ENCODE measurements around the gene SNX9.
"Not testable (repeated sequence)": the region's sequence is repeated elsewhere in the genome, so short reads cannot be mapped to it uniquely, and the experiment has no call there.

Gene SNX9

DNA sequence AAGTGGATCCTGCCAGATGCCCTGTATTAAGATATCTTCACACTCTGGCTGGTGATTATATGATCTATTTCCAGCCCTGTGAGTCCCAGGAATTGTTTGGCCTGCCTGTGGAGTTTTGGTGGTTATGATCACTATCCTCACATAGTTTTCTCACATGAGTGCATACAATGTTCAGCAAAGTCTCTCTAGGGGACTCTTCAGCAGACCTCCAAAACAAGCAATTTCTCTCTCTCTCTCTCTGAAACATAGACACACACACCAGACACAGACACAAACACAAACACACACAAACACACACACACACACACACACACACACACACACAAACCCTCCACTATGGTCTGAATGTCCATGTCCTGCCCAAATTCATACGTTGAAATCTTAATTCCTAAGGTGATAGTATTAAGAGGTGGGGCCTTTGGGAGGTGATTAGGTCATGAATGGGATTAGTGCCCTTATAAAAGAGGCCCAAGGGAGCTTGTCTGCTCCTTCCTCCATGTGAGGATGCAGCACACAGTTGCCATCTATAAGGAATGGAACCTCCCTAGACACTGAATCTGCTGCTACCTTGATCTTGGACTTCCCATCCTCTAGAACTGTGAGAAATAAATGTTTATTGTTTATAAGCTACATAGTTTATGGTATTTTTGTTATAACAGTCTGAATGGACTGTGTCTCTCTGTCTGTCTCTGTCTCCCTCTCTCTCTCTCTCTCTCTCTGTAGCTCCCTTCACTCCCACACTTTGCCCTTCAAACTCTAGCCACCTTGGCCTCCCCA, 136.6 kb downstream of the SNX9 start:
- no peak for DNase-seq

DNA sequence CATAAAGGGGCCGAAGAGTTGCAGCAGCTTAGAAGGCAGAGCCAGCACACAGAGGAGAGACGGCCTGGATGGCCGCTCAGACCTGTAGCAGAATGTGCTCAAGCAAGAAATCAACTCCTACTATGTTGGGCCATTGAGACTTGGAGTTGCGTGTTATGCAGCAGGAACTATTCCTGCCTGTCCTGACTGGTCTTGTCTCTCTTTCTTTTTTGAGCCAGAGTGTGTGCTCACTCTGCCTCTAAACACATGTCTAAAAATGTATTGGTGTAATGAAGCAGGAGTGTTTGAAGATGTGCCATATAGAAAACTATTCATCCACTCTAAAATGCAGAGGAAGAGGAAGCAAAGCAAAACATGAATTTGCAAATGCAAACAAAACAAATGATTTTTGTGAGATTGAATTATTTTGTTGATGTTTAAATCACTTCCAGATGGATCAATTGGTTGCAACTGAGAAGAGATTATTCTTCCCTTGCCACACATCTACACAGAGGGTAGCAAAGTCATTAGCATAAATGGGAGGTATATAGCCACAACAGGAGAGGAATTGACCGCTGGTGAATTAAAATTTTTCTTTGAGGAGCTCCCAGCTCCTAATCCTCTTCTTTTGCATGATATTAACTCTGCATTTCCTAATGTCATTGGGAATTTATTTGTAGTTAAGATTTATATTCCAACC, 138.2 kb downstream of the SNX9 start:
- DNase-seq, result no peak

- DNase-seq, result no peak
These were observed 139.0 kb downstream of the SNX9 start for GRCh38 chr6:157961832-157962575.

DNA sequence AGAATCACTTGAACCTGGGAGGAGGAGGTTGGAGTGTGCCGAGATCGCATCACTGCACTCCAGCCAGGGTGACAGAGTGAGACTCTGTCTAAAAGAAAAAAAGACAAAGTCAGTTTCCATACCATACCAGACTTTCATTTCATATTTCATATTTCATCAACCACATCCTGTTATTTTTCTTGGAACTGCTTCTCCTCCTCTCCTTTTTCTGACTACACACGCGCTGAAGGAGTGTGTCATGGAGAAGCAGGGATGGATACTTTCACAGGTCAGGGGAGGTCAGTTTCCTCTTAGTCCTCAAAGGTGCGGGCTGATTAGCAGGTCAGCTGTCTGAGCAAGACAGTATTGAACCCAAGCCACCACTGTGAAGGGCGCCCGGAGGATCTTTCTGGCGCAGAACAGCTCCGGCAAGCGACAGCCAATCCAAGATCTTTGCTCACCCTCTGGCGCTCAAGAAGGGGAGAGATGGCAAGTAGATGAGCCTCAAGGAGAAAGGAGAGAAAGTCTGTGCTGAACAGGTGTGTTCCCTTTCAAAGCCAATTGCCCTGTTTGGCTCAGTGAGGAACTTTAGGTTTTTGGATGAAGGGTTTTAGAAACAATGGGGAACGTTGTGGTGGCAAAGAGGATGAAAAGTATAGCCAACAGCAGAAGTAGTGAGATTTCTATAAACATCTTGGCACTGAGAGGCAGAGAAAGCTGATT, 139.7 kb downstream of the SNX9 start:
- no peak for DNase-seq

DNA sequence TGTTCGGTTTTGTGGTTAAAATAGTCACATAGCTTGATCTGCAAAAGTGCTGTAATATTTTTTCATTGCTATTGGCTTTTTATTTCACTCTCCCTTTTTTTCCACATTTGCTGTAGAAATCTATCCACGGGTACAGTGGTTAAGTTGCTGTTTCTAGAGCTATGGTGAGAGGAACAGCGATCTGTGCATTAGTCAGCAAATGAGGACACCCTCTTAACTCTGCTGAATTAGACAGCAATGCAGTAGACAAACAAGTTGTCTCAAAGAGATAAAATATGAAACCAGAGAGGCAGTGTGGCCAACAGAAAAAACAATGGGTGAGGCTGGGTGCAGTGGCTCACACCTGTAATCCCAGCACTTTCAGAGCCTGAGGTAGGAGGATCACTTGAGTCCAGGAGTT, 141.1 kb downstream of the SNX9 start:
- DNase-seq, result no peak

GRCh38 chr6:157965387-157965786, 142.3 kb downstream of the SNX9 start:
- no peak for DNase-seq

DNA sequence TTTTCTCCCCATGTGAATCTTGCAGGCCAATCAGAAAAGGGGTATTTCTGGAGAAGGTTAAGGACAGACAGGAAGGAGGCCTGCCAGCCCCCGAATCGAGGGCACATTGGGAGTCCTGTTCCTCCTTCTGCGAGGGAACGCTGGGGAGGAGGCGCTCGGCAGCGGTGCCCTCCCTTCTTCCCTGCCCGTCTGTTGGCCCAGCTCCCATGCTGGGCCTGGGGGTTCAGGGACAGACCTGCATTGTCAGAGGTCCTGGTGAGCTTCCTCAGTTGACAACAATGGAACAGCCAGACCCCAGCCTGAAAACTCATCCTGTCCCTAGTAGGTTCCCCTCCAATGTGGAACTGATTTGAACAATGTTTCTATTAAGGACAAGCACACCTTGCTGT, 143.5 kb downstream of the SNX9 start:
- no peak for DNase-seq

- no peak for DNase-seq
These were observed 144.0 kb downstream of the SNX9 start for GRCh38 chr6:157967020-157967419.

DNA sequence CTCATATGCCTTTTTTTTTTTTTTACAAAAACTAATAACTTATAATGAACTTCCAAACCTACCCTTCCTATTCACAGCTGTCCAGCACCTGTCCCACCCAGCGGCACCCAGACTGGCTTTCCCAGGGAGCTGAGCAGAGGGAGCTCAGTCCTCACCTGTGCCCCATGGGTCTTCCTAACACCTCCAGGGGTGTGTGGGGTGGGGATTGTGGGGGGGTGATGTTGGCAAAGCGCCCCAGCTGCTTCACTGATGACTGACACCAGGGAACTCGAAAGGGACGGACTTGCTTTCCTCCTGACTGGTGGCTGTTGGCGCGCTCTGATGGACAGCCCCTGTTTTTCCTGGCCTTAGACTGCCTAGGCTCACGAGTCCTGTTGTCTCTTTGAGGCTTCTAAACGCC, 144.4 kb downstream of the SNX9 start:
- DNase-seq, result no peak

GRCh38 chr6:157972177-157972576, 149.1 kb downstream of the SNX9 start:
- not testable (repeated sequence) for DNase-seq

DNA sequence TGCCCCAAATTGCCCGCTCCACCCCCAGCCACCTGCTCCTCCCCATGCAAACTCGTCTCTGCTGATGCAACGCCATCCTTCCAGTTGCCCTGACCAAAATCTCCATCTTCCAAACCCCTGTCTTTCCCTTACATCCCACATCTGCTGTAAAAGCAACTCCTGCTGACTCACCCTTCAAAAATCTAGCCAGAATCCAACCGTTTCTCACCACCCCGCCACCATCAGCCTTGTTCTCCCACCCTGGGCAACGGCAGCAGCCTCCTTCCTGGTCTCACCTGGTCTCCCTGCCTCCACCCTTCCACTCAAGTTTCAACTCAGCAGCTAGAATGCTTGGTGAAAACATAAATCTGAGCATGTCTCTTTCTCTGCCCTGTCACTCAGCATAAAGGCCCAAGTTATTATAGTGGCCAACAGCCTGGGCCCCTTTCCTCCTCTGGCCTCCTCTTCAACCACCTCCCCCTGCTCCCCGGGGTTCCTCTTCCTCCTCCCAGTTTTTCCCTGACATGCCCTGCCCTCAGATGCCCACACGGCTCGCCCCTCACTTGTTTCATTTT, 151.4 kb downstream of the SNX9 start:
- DNase-seq, result no peak

GRCh38 chr6:157974967-157975366, 151.9 kb downstream of the SNX9 start:
- no peak for DNase-seq

DNA sequence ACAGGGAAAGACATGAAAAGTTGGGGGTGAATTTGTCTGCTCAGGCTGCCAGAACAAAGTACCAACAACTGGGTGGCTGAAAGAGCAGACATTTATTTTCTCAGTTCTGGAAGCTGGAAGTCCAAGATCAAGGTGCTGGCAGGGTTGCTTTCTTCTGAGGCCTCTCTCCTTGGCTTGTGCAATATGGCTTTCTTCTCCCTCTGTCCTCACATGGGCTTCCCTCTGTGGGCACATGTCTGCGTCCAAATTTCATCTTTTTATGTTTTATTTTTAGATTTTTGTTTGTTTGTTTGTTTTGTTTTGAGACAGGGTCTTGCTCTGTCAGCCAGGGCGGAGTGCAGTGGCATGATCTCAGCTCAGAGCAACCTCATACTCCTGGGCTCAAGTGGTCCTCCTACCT, 152.4 kb downstream of the SNX9 start:
- DNase-seq, result no peak

- no peak for DNase-seq
These were observed 153.5 kb downstream of the SNX9 start for GRCh38 chr6:157976345-157977175.

DNA sequence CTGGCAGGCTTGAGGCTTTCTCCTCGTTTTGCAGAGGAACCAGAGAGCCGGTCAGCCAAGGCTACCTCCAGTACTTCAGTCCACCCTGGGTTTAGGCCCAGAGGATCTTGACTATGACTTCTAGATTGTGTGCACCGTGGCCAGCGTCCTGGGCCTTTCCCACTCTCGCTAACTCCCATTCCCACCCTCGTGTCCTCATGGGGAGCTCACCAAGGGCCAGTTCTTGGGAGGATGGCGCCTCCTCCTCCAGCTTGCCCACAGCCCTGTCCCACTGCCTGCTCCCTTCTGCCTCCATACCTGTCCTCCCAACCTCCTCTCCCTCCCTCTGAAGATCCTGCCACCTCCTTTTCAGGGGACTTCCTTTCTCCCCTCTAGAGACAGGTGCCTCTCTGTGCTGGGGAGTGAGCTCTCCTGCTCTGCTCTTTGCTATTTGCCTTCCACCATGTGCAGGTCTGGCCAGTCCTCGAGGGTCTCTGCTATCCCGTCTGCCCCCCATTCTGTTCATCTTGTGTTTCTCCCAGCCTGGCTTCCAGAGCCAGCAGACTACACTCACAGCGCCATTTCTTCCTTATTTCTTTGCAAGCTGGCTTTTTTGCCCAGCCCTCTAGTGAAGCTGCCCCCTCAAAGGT, 154.2 kb downstream of the SNX9 start:
- no peak for DNase-seq

DNA sequence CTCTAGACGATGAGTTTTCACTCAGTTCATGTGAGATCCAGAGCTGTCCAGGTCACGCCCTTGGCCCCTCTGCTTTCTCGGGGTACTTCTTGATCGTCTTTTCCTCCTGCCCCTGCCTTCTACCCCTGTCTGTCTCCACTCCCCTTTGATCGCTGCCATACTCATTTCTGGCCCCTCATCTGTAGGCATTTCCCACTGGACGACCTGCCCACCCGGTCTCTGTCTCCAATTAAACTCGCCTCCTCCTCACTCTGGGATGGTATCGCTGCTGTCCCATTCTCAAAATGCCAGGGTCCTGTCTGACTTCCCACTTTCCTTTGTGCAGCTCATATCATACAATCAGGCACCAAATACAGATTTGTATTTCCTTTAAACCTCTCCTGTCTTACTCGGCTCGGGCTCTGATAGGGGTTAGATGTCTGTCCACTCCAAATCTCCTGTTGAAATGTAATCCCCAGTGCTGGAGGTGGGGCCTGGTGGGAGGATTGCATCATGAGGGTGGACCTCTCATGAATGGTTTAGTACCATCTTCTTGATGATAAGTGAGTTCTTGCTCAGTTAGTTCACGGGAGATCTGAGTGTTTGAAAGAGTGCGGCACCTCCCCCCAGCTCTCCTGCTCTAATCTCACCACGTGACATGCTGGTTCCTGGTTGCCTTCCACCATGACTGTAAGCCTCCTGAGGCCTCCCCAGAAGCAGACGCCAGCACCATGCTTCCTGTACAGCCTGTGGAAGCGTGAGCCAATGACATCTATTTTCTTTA, 155.2 kb downstream of the SNX9 start:
- no peak for DNase-seq

DNA sequence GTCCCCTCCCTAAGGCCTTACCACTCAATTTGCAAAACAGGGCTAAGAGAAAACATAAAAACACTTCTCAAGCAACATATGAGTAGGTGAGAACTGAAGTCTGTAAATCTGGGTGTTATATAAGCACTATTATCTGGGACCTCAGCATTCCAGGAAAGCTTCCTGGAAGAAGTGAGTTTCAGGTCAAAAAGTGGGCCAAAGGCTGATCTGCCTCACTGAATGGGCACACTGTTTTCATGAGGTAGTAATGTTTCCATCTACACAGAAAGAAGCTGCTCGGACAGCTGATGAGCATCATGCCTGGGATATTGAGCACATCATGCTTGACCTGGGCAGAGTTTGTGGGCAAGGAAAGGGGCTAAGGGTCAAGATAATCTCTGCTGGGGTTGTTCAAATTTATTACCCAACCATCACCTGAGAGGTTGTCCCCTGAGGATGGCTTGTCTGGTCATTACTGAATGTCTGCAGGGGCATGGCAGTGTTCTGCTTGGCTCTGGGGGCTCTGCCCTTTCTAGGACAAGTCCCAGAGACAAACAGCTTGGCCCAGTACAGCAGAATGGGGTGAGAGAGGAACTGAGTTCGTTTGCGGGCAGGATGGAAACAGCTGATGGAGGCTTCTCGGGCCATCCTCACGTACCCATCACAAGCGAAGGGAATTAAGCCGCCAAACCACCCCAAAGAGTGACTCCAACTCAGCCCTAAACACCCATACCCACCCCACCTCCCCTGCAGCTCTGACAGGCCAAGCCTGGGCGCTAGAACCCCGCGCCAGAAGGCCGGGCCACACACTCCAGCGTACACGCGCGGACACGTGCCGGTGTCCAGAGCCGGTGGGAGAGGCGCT, 157.5 kb downstream of the SNX9 start:
- DNase-seq, result no peak

GRCh38 chr6:157981132-157981394, 158.0 kb downstream of the SNX9 start:
- no peak for DNase-seq

DNA sequence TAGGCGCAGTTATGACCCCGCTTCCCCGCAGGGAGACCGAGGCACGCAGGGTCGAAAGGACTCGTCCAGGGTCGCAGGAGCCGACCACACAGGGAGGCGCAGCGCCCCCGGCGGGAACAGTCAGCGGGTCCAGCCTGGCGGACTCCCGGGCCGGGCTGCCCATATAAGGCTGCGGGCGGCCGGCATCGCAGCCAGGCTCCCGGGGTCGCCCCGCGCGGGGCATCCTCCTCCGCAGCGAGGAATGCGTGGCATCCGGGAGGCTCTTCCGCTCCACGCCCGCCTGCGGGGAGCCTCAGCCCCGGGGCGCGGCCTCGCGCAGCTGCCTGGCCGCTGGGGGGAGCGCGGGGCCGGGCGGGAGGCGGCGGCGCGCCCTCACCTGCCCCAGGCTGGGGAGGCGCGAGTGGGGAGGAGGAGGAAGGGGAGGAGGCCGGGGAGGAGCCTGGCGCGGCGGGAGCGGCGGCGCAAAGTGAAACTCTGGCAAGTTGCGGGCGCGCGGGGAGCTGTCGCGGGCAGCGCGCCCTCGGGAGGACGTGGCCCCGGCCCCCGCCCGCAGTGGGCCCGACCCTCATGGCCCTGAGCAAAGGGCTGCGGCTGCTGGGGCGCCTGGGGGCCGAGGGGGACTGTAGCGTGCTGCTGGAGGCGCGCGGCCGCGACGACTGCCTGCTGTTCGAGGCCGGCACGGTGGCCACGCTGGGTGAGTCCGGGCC, 158.5 kb downstream of the SNX9 start, which contains the start of gene SYNJ2:
SYNJ2 (plus strand) TSS at position 469 of the 707 bp plus-strand sequence; CDS start at position 568, 99 bp downstream.
- DNase-seq, result peak; percentile 69
